Right lobe of liver (tissue), 6 donors: ENCODE results near the gene ACSL5. TPM values are rescaled to one million over a fixed set of nuclear protein-coding genes. Genes with fewer than 3 reads are reported as not detected.
A peak's percentile ranks its signal among the peaks of the same experiment; 100 is the strongest.

Source experiments
- ATAC-seq, 4 donors: fragments of 200-7000 bp; cut with Tn5 transposase; one replicate each; pipeline ENCODE4 v1.9.1; 2020; ENCODE audit warnings: mild to moderate bottlenecking in 4 of 4, moderate library complexity in 4 of 4
- DNase-seq, 3 donors: peaks; one replicate each; pipeline ENCODE4 v3.0.0-alpha.2; 2020
- H3K27ac ChIP-seq, 3 donors: fragments of 200-600 bp; one replicate each; pipeline ENCODE4 v1.8.0; 2022
- H3K27me3 ChIP-seq, 2 donors: fragments of 200-600 bp; one replicate each; pipeline ENCODE4 v1.8.0; 2022
- H3K36me3 ChIP-seq, 4 donors: fragments of 200-600 bp; sonication (generic) in 1 of 4; one replicate each; pipeline versions ENCODE4 v1.5.1 to v1.8.0; 2017 to 2022; ENCODE audit warnings: control low read depth in 1 of 4
- H3K4me1 ChIP-seq, 4 donors: fragments of 200-600 bp; sonication (generic) in 1 of 4; one replicate each; pipeline versions ENCODE4 v1.5.1 to v1.8.0; 2017 to 2022; ENCODE audit warnings: control low read depth in 1 of 4
- H3K4me3 ChIP-seq, 3 donors: fragments of 200-600 bp; one replicate each; pipeline ENCODE4 v1.8.0; 2022
- H3K9me3 ChIP-seq, 4 donors: fragments of 200-600 bp; sonication (generic) in 1 of 4; one replicate each; pipeline versions ENCODE4 v1.5.1 to v1.8.0; 2017 to 2022; ENCODE audit warnings: control low read depth in 1 of 4
- CTCF ChIP-seq, 4 donors: fragments of 200-600 bp in 3 of 4; fragments of 450-650 bp in 1 of 4; IDR thresholded peaks; one replicate each; pipeline versions ENCODE4 v1.5.1 to v1.8.0; 2016 to 2022; ENCODE audit warnings: antibody characterized with exemption in 4 of 4, mild to moderate bottlenecking in 2 of 4
- POLR2A ChIP-seq: fragments of 450-650 bp; IDR thresholded peaks from one replicate; pipeline ENCODE4 v1.6.1; 2017; ENCODE audit warnings: antibody characterized with exemption, mild to moderate bottlenecking
- WGBS: methylation state at CpG from one replicate; pipeline ENCODE4 v1.1.6; 2018; ENCODE audit warnings: low coverage, low lambda C conversion rate; ENCODE audit not compliant: insufficient coverage; ENCODE audit errors: missing lambda C conversion rate; 5-methylcytosine and 5-hydroxymethylcytosine counted together
- intact Hi-C, 2 donors: fragments of 100-400 bp; cut with DNase I; formaldehyde crosslinking; loops; one replicate each; pipeline versions ENCODE4 v1.11.2 to v1.14.1; 2022
- total RNA-seq, 6 experiments: library from RNA; depleted of rRNA in 2 of 6; stranded (reverse); fragments of >200 nt in 2 of 6; fragmentation: NEBNext Ultra II Directional in 3 of 6; extraction: Animal tissue kit (Norgen Biotek cat#: 25700) in 3 of 6; gene quantifications; one replicate each; pipeline versions ENCODE4 v1.1.0 to v1.2.4, GENCODE V29; 2016 to 2023
- donor health status: DM: no; HTN: yes; CAD: no.
- donor health status: DM: no; HTN: no; CAD: no.
- donor health status: DM: no; HTN: no; CAD: no.
- donor health status: DM: no; HTN: yes; CAD: no.
- donor health status: DM: no; HTN: yes; CAD: no.

Gene ACSL5
- total RNA-seq, 6 experiments from 2014 or later = 35.1 to 92.4 (median 73.8) TPM

GRCh38 chr10:112409755-112410154 is 35.8 kb downstream of the ACSL5 start:
- ATAC-seq (no peak), DNase-seq (no peak)
- intact Hi-C loops = no loop called here
- Histone ChIP-seq H3K27ac (no peak overlapping the region), H3K9me3 (no peaks in the 10 kb centered on the region), H3K36me3 (peaks cover 0 to 82% (median 29%) of the 10 kb centered on the region in 4 donors), H3K4me1 (no peaks in the 10 kb centered on the region), H3K27me3 (no peaks in the 10 kb centered on the region), H3K4me3 (no peak overlapping the region)
- TF ChIP-seq POLR2A = no peak
- WGBS = 80% methylated on average over 3 of the region's 4 CpGs

GRCh38 chr10:112412696-112413095 is 38.8 kb downstream of the ACSL5 start:
- H3K9me3 ChIP-seq = no peaks in the 10 kb centered on the region
- ATAC-seq (no peak), DNase-seq (no peak)
- H3K27ac ChIP-seq = no peak overlapping the region
- TF ChIP-seq POLR2A (no peak), CTCF (IDR thresholded peaks at IDR 0.05) (no peak)
- H3K4me3 ChIP-seq = no peak overlapping the region
- H3K27me3 ChIP-seq = no peaks in the 10 kb centered on the region
- H3K4me1 ChIP-seq = no peaks in the 10 kb centered on the region
- intact Hi-C loops = no loop called here
- 96% methylated on average over 2 of the region's 2 CpGs for WGBS
- peaks cover 0 to 79% (median 29%) of the 10 kb centered on the region in 4 donors for H3K36me3 ChIP-seq

- intact Hi-C loops = no loop called here
- Histone ChIP-seq H3K4me3 (no peak overlapping the region), H3K27me3 (no peaks in the 10 kb centered on the region), H3K9me3 (no peaks in the 10 kb centered on the region), H3K4me1 (peaks cover 0 to 19% (median 3%) of the 10 kb centered on the region in 4 donors), H3K36me3 (peaks cover 7 to 58% (median 36%) of the 10 kb centered on the region in 4 donors), H3K27ac (no peak overlapping the region)
- TF ChIP-seq POLR2A (no peak), CTCF (IDR thresholded peaks at IDR 0.05) (no peak)
- WGBS = 87% methylated on average over 3 of the region's 3 CpGs
- no peak for ATAC-seq
- no peak for DNase-seq
These were observed 47.8 kb downstream of the ACSL5 start for GRCh38 chr10:112421731-112422130.

- TF ChIP-seq CTCF (IDR thresholded peaks at IDR 0.05) = no peak
- no peak for TF ChIP-seq POLR2A
- intact Hi-C loops = no loop called here
- H3K27ac ChIP-seq = no peak overlapping the region
- ATAC-seq = peak; percentile 52 to 86 (median 70)
- peaks cover 0 to 19% (median 3%) of the 10 kb centered on the region in 4 donors for H3K4me1 ChIP-seq
- 42% methylated on average over 2 of the region's 2 CpGs for WGBS
- H3K27me3 ChIP-seq = no peaks in the 10 kb centered on the region
- H3K4me3 ChIP-seq = no peak overlapping the region
- peaks cover 7 to 62% (median 31%) of the 10 kb centered on the region in 4 donors for H3K36me3 ChIP-seq
- H3K9me3 ChIP-seq = no peaks in the 10 kb centered on the region
- peak in 1 of 3 donors; percentile 51 for DNase-seq
These were observed 50.7 kb downstream of the ACSL5 start for GRCh38 chr10:112424651-112425050.

- no peak for TF ChIP-seq POLR2A
- no peak for TF ChIP-seq CTCF (IDR thresholded peaks at IDR 0.05)
- DNase-seq (no peak), ATAC-seq (no peak)
- H3K4me1 ChIP-seq = peaks cover 0 to 19% (median 3%) of the 10 kb centered on the region in 4 donors
- H3K27ac ChIP-seq = no peak overlapping the region
- H3K36me3 ChIP-seq = peaks cover 7 to 64% (median 28%) of the 10 kb centered on the region in 4 donors
- no peak overlapping the region for H3K4me3 ChIP-seq
- H3K9me3 ChIP-seq = no peaks in the 10 kb centered on the region
- 54% methylated on average over 2 of the region's 2 CpGs for WGBS
- intact Hi-C loops = no loop called here
- no peaks in the 10 kb centered on the region for H3K27me3 ChIP-seq
These were observed 52.2 kb downstream of the ACSL5 start for GRCh38 chr10:112426111-112426510.
